ENCODE measurements around the gene TCF7L1. TPM values are rescaled to one million over a fixed set of nuclear protein-coding genes. Genes with fewer than 3 reads are reported as not detected.
"Not testable (repeated sequence)": the region's sequence is repeated elsewhere in the genome, so short reads cannot be mapped to it uniquely, and the experiment has no call there.

The TCF7L1 gene
- total RNA-seq, 4 donors from 2014 or later: 0.26 to 37.1 (median 5.4) TPM

DNA sequence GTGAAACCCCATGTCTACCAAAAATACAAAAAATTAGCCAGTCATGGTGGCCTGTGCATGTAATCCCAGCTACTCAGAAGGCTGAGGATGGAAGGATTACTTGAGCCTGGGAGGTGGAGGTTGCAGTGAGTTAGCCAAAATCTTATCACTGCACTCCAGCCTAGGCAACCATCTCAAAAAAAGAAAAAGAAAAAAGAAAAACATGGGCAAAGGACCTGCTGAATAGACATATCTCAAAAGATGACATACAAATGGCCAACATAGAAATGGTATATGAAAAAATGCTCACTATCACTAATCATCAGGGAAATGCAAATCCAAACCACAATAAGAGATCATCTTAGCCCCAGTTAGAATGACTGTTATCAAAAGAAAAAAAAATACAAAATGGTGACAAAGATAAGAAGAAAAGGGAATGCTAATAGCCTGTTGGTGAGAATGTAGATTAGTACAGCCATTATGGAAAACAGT is 196.0 kb downstream of the TCF7L1 start:
- no peak overlapping the region for H3K4me3 ChIP-seq
- TF ChIP-seq, protein P1, sequence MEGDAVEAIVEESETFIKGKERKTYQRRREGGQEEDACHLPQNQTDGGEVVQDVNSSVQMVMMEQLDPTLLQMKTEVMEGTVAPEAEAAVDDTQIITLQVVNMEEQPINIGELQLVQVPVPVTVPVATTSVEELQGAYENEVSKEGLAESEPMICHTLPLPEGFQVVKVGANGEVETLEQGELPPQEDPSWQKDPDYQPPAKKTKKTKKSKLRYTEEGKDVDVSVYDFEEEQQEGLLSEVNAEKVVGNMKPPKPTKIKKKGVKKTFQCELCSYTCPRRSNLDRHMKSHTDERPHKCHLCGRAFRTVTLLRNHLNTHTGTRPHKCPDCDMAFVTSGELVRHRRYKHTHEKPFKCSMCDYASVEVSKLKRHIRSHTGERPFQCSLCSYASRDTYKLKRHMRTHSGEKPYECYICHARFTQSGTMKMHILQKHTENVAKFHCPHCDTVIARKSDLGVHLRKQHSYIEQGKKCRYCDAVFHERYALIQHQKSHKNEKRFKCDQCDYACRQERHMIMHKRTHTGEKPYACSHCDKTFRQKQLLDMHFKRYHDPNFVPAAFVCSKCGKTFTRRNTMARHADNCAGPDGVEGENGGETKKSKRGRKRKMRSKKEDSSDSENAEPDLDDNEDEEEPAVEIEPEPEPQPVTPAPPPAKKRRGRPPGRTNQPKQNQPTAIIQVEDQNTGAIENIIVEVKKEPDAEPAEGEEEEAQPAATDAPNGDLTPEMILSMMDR (IDR thresholded peaks at IDR 0.05): no peak
- TF ChIP-seq POLR2A (IDR thresholded peaks at IDR 0.05): no peak
- no peak overlapping the region for H3K27ac ChIP-seq
- H3K36me3 ChIP-seq: no peaks in the 10 kb centered on the region
- no peak for DNase-seq
- H3K27me3 ChIP-seq: no peaks in the 10 kb centered on the region
- no peaks in the 10 kb centered on the region for H3K9me3 ChIP-seq
- H3K4me1 ChIP-seq: no peaks in the 10 kb centered on the region
- intact Hi-C loops (cut with DNase I; ENCODE audit: low total_unique reads): no loop called here

DNA sequence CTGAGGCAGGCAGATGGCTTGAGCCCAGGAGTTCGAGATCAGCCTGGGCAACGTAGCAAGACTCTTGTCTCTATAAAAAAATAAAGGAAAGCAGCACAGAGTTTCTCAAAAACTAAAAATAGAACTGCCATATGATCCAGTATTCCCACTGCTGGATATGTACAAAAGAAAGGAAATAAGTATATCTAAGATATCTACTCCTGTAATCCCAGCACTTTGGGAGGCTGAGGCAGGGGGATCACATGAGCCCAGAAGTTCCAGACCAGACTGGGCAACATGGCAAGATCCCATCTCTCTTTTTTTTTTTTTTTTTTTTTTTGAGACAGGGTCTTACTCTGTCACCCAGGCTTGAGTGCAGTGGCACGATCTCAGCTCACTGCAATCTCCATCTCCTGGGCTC is 196.5 kb downstream of the TCF7L1 start:
- intact Hi-C loops (cut with DNase I; ENCODE audit: low total_unique reads); H3K27me3 ChIP-seq; H3K4me3 ChIP-seq; H3K27ac ChIP-seq; H3K36me3 ChIP-seq; H3K4me1 ChIP-seq; DNase-seq; H3K9me3 ChIP-seq: not testable (repeated sequence)

DNA sequence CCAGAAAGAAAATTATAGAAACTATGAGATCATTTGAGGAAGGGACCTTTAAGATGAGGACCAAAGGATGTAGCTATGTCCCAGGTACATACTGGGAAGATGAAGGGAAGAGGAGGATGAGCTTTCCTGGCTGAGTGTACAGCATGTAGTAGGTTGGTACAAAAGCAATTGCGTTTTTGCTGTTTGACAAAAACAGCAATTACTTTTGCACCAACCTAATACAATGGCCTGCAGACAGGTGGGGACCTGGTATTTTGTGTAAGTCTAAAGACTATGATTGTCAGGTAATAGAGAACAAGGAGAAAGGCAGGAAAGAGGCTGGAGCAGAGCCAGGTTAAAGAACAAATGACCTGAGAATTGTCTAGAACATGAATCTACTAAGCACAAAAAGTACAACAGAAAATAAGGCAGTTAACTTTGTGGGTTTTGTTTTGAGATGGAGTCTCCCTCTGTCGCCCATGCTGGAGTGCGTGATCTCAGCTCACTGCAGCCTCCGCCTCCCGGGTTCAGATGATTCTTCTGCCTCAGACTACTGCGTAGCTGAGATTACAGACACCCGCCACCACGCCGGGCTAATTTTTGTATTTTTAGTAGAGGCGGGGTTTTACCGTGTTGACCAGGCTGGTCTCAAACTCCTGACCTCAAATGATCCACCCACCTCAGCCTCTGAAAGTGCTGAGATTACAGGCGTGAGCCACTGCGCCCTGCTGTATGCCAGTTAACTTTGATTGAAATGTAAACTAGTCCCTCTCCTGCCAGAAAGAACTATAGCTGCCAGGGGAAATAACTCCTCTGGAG is 197.8 kb downstream of the TCF7L1 start:
- Histone ChIP-seq H3K36me3 (no peaks in the 10 kb centered on the region), H3K9me3 (no peaks in the 10 kb centered on the region), H3K27me3 (no peaks in the 10 kb centered on the region), H3K4me1 (no peaks in the 10 kb centered on the region), H3K27ac (no peak overlapping the region), H3K4me3 (no peak overlapping the region)
- no peak for DNase-seq
- intact Hi-C loops (cut with DNase I; ENCODE audit: low total_unique reads): no loop called here
- no peak for TF ChIP-seq POLR2A (IDR thresholded peaks at IDR 0.05)
- TF ChIP-seq, protein P1 (IDR thresholded peaks at IDR 0.05): no peak

DNA sequence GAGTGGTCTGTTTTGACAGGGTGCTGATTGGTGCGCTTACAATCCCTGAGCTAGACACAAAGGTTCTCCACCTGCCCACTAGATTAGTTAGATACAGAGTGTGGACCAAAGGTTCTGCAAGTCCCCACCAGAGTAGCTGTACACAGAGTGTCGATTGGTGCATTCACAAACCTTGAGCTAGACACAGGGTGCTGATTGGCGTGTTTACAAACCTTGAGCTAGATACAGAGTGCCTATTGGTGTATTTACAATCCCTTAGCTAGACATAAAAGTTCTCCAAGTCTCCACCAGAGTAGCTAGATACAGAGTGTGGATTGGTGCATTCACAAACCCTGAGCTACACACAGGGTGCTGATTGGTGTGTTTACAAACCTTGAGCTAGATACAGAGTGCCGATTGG is 200.7 kb downstream of the TCF7L1 start:
- intact Hi-C loops (cut with DNase I; ENCODE audit: low total_unique reads); H3K4me3 ChIP-seq; H3K27me3 ChIP-seq; H3K4me1 ChIP-seq; H3K9me3 ChIP-seq; H3K36me3 ChIP-seq; DNase-seq; H3K27ac ChIP-seq: not testable (repeated sequence)

DNA sequence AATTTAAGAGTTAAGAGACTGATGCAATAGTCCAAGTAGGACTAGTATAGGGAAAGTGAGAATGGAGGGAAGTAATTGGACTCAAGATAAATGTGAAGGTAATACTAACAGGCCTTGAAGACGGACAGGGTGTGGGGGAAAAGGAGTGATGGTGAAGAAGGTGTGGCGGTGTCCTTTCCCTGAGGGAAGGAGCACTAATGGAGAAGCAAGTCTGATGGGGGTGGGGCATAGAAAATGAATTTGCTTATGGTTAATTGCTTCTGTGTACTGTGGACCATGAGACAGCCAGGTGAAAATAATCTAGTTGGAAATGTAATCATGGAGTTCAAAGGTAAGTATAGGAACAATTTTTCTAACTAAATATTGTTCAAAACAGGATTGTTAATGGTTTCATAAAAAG is 201.7 kb downstream of the TCF7L1 start:
- intact Hi-C loops (cut with DNase I; ENCODE audit: low total_unique reads): no loop called here
- H3K4me3 ChIP-seq: no peak overlapping the region
- no peaks in the 10 kb centered on the region for H3K9me3 ChIP-seq
- no peaks in the 10 kb centered on the region for H3K4me1 ChIP-seq
- no peaks in the 10 kb centered on the region for H3K36me3 ChIP-seq
- TF ChIP-seq, protein P1 (IDR thresholded peaks at IDR 0.05): no peak
- no peak for TF ChIP-seq POLR2A (IDR thresholded peaks at IDR 0.05)
- no peak for DNase-seq
- no peaks in the 10 kb centered on the region for H3K27me3 ChIP-seq
- H3K27ac ChIP-seq: no peak overlapping the region

DNA sequence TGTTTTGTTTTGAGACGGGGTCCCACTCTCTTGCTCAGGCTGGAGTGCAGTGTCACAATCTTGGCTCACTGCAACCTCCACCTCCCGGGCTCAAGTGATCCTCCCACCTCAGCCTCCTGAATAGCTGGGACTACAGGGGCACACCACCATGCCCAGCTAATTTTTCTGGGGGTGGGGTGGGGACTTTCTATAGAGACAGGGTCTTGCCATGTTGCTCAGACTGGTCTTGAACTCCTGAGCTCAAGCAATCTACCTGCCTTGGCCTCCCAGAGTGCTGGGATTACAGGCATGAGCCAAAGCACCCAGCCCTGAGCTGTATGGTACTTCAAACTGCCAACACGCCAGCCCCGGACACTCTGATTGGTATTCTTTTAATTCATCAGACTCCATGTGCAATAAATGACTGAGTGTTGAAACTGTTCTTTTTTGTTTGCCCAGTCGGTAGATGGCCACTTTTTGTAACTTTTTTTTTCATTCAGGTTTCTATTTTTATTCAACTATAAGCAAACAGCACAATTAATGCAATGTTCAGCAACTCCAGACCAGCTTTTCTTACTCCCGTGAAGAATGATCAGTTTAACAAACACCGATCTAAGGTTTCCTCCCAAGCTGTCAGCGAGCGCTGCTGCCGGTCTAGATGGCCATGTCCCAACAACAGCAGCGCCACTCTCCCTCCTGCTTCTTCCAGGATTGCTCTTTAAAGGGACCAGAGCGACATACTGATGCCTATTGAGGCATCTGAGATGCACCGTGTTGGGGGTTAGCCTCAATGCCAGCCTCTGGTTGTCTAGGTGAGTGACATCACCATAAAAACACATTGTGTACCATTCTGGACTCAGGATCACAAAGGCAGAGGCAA is 207.1 kb downstream of the TCF7L1 start:
- intact Hi-C loops (cut with DNase I; ENCODE audit: low total_unique reads): no loop called here
- H3K27me3 ChIP-seq: no peaks in the 10 kb centered on the region
- no peak overlapping the region for H3K4me3 ChIP-seq
- H3K4me1 ChIP-seq: no peaks in the 10 kb centered on the region
- no peaks in the 10 kb centered on the region for H3K36me3 ChIP-seq
- no peaks in the 10 kb centered on the region for H3K9me3 ChIP-seq
- no peak overlapping the region for H3K27ac ChIP-seq
- no peak for TF ChIP-seq POLR2A (IDR thresholded peaks at IDR 0.05)
- TF ChIP-seq, protein P1 (IDR thresholded peaks at IDR 0.05): no peak
- no peak for DNase-seq

All from uterus (tissue), 4 donors.